Gastrocnemius medialis (tissue), 4 donors: ENCODE data around the gene CLTRN.

ENCODE experiments used
- CTCF ChIP-seq, 5 experiments: fragments of 450-650 bp in 3 of 5; fragments of 200-600 bp in 2 of 5; sonication (generic) in 2 of 5; IDR thresholded peaks in 4 of 5; conservative IDR thresholded peaks in 1 of 5; 1 replicate in 4 of 5; 2 replicates in 1 of 5; pipeline ENCODE4 v1.5.1; 2016 to 2019; ENCODE audit warnings: antibody characterized with exemption in 5 of 5, mild to moderate bottlenecking in 3 of 5, moderate library complexity in 3 of 5
- POLR2A ChIP-seq, 2 donors: fragments of 450-650 bp; IDR thresholded peaks; one replicate each; pipeline ENCODE4 v1.6.1; 2017; ENCODE audit warnings: antibody characterized with exemption in 2 of 2, mild to moderate bottlenecking in 2 of 2, moderate library complexity in 2 of 2

DNA sequence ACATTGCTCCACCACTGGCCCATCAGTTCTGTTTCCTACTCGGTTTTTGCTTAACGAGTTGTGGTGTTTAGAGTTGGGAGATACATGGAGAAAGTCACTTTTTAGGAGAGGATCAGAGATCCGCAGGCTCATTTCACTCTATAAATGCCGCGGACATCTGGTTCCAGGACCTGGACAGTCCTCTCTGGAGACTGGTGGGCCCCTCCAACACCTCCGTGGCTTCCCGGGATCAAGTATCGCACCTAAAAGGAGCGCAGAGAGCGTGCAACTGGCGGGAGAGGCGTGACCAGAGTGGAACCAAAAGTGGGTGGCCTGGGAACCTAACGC lies 9.9 kb upstream of the CLTRN start:
- no peak for TF ChIP-seq CTCF (IDR thresholded peaks at IDR 0.05 in 4 of 5, conservative IDR thresholded peaks at IDR 0.05 in 1 of 5)
- no peak for TF ChIP-seq POLR2A (IDR thresholded peaks at IDR 0.05)
